HepG2 (cell line): ENCODE data around the gene SLU7. TPM values are rescaled to one million over a fixed set of nuclear protein-coding genes. Genes with fewer than 3 reads are reported as not detected.

Source experiments
- FOXA3 ChIP-seq: IDR thresholded peaks from 2 replicates; pipeline ENCODE4 v1.6.1; 2016; ENCODE audit warnings: missing genetic modification reagents, missing compliant biosample characterization
- FOXJ3 ChIP-seq: sonication (generic); formaldehyde crosslinking; IDR thresholded peaks from 2 replicates; pipeline ENCODE4 v1.4.0; 2020; ENCODE audit warnings: missing genetic modification reagents, mild to moderate bottlenecking, borderline replicate concordance
- GFI1 ChIP-seq: sonication (generic); formaldehyde crosslinking; IDR thresholded peaks from 2 replicates; pipeline ENCODE4 v1.5.0; 2020; ENCODE audit warnings: missing genetic modification reagents, mild to moderate bottlenecking, borderline replicate concordance
- HMG20A ChIP-seq: IDR thresholded peaks from 2 replicates; pipeline ENCODE4 v1.6.1; 2016; ENCODE audit warnings: borderline replicate concordance
- MYNN ChIP-seq: sonication (generic); formaldehyde crosslinking; IDR thresholded peaks from 2 replicates; pipeline ENCODE4 v1.4.0; 2020; ENCODE audit warnings: mild to moderate bottlenecking, low read depth, missing genetic modification reagents
- NR0B2 ChIP-seq: sonication (generic); formaldehyde crosslinking; IDR thresholded peaks from 2 replicates; pipeline ENCODE4 v1.4.0; 2020; ENCODE audit warnings: mild to moderate bottlenecking, missing genetic modification reagents
- NR2C2 ChIP-seq: sonication (generic); formaldehyde crosslinking; IDR thresholded peaks from 2 replicates; pipeline ENCODE4 v1.4.0; 2020; ENCODE audit warnings: missing genetic modification reagents, mild to moderate bottlenecking, moderate library complexity, borderline replicate concordance
- NR2F6 ChIP-seq, 2 experiments: IDR thresholded peaks; 2 replicates each; pipeline ENCODE4 v1.6.1; 2016; ENCODE audit warnings: antibody characterized with exemption in 1 of 2, mild to moderate bottlenecking in 1 of 2
- ZBTB46 ChIP-seq: sonication (generic); formaldehyde crosslinking; IDR thresholded peaks from 2 replicates; pipeline ENCODE4 v1.4.0; 2020; ENCODE audit warnings: mild to moderate bottlenecking, missing genetic modification reagents, borderline replicate concordance
- ZFP82 ChIP-seq: sonication (generic); formaldehyde crosslinking; IDR thresholded peaks from 2 replicates; pipeline ENCODE4 v1.5.1; 2020; ENCODE audit warnings: mild to moderate bottlenecking, missing genetic modification reagents, borderline replicate concordance
- ZNF484 ChIP-seq: sonication (generic); formaldehyde crosslinking; IDR thresholded peaks from 2 replicates; pipeline ENCODE4 v1.5.1; 2020; ENCODE audit warnings: mild to moderate bottlenecking, low read depth, missing genetic modification reagents, borderline replicate concordance
- ZNF547 ChIP-seq: sonication (generic); formaldehyde crosslinking; IDR thresholded peaks from 2 replicates; pipeline ENCODE4 v1.5.1; 2020; ENCODE audit warnings: mild to moderate bottlenecking, missing genetic modification reagents
- ZNF629 ChIP-seq: sonication (generic); formaldehyde crosslinking; conservative IDR thresholded peaks from 2 replicates; pipeline ENCODE4 v1.5.0; 2020; ENCODE audit warnings: missing genetic modification reagents
- ZNF670 ChIP-seq: sonication (generic); formaldehyde crosslinking; IDR thresholded peaks from 2 replicates; pipeline ENCODE4 v1.8.0; 2022; ENCODE audit warnings: mild to moderate bottlenecking, missing genetic modification reagents, borderline replicate concordance
- ZNF691 ChIP-seq: sonication (generic); formaldehyde crosslinking; IDR thresholded peaks from 2 replicates; pipeline ENCODE4 v1.4.0; 2020; ENCODE audit warnings: missing genetic modification reagents, low read depth, mild to moderate bottlenecking, borderline replicate concordance
- ZNF768 ChIP-seq: sonication (generic); formaldehyde crosslinking; IDR thresholded peaks from 2 replicates; pipeline ENCODE4 v1.4.0; 2020; ENCODE audit warnings: missing genetic modification reagents
- polyA plus RNA-seq, 8 experiments: library from polyadenylated mRNA; depleted of rRNA in 3 of 8; stranded (reverse) in 7 of 8; unstranded in 1 of 8; fragments of >200 nt; fragmentation: Illumina TruSeq in 4 of 8; extraction: Trizol in 4 of 8; gene quantifications; 2 replicates each; pipeline versions ENCODE4 v1.2.1 to v1.2.3, GENCODE V29; 2011 to 2016; ENCODE audit warnings: low read depth in 4 of 8, missing spikeins in 1 of 8, mixed read lengths in 1 of 8; ENCODE audit not compliant: insufficient read depth in 1 of 8
- total RNA-seq, 5 experiments: library from RNA; depleted of rRNA; stranded (reverse); fragments of >200 nt; fragmentation: Illumina TruSeq; extraction: Trizol; gene quantifications; 2 replicates each; pipeline ENCODE4 v1.2.3, GENCODE V29; 2016; ENCODE audit warnings: low read depth in 1 of 5
- TF ChIP-seq, protein P1 (sequence below): sonication (generic); formaldehyde crosslinking; IDR thresholded peaks from 2 replicates; pipeline ENCODE4 v1.4.0; 2020; ENCODE audit warnings: missing genetic modification reagents
- TF ChIP-seq, protein P2 (sequence below), 2 experiments: sonication (generic) in 1 of 2; formaldehyde crosslinking in 1 of 2; IDR thresholded peaks; 2 replicates each; pipeline versions ENCODE4 v1.4.0 to v1.6.1; 2016 to 2020; ENCODE audit warnings: borderline replicate concordance in 1 of 2, low read depth in 1 of 2, mild to moderate bottlenecking in 1 of 2, missing genetic modification reagents in 1 of 2

Gene SLU7
- total and polyA plus RNA-seq, 2 of the 13 experiments (the other 11 are each of a cell fraction or from before 2014, with no cell fraction given), result 24.0 to 39.2 TPM

GRCh38 chr5:160463740-160464465 lies 45.0 kb upstream of the SLU7 start (continued):
- TF ChIP-seq ZNF768 (CRISPR knock-in tag) (no peak), NR2C2 (CRISPR knock-in tag) (no peak), FOXJ3 (peak; percentile 65; the same call in 1 of the 2 replicates), NR2F6 (IDR thresholded peaks at IDR 0.05) (0 out of 2 replicates have a peak, but pooled peaks have one; percentile 16), NR2F6 (CRISPR knock-in tag; IDR thresholded peaks at IDR 0.05) (0 out of 2 replicates have a peak, but pooled peaks have one; percentile 12), ZNF484 (CRISPR knock-in tag) (no peak), ZNF547 (CRISPR knock-in tag) (no peak), ZFP82 (CRISPR knock-in tag) (no peak), NR0B2 (CRISPR knock-in tag) (no peak), MYNN (CRISPR knock-in tag) (no peak), GFI1 (CRISPR knock-in tag) (peak; percentile 41; the same call in 1 of the 2 replicates), FOXA3 (peak; percentile 72), HMG20A (peak; percentile 62; the same call in 1 of the 2 replicates), ZNF670 (CRISPR knock-in tag) (peak; percentile 47; the same call in 1 of the 2 replicates), ZBTB46 (CRISPR knock-in tag) (no peak), ZNF691 (no peak), ZNF629 (CRISPR knock-in tag) (no peak)
- TF ChIP-seq, protein P1, sequence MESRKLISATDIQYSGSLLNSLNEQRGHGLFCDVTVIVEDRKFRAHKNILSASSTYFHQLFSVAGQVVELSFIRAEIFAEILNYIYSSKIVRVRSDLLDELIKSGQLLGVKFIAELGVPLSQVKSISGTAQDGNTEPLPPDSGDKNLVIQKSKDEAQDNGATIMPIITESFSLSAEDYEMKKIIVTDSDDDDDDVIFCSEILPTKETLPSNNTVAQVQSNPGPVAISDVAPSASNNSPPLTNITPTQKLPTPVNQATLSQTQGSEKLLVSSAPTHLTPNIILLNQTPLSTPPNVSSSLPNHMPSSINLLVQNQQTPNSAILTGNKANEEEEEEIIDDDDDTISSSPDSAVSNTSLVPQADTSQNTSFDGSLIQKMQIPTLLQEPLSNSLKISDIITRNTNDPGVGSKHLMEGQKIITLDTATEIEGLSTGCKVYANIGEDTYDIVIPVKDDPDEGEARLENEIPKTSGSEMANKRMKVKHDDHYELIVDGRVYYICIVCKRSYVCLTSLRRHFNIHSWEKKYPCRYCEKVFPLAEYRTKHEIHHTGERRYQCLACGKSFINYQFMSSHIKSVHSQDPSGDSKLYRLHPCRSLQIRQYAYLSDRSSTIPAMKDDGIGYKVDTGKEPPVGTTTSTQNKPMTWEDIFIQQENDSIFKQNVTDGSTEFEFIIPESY (CRISPR knock-in tag), result no peak
- TF ChIP-seq, protein P2, sequence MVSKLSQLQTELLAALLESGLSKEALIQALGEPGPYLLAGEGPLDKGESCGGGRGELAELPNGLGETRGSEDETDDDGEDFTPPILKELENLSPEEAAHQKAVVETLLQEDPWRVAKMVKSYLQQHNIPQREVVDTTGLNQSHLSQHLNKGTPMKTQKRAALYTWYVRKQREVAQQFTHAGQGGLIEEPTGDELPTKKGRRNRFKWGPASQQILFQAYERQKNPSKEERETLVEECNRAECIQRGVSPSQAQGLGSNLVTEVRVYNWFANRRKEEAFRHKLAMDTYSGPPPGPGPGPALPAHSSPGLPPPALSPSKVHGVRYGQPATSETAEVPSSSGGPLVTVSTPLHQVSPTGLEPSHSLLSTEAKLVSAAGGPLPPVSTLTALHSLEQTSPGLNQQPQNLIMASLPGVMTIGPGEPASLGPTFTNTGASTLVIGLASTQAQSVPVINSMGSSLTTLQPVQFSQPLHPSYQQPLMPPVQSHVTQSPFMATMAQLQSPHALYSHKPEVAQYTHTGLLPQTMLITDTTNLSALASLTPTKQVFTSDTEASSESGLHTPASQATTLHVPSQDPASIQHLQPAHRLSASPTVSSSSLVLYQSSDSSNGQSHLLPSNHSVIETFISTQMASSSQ (IDR thresholded peaks at IDR 0.05; ENCODE audit: low read depth), result peak; percentile 19; the same call in 1 of the 2 replicates
- TF ChIP-seq, protein P2 (CRISPR knock-in tag; IDR thresholded peaks at IDR 0.05; ENCODE audit: borderline replicate concordance), result no peak; the same call in 1 of the 2 replicates
